IMR-90 (cell line): ENCODE results near the gene LSMEM2. TPM values are rescaled to one million over a fixed set of nuclear protein-coding genes. Genes with fewer than 3 reads are reported as not detected.
A peak's percentile ranks its signal among the peaks of the same experiment; 100 is the strongest.

Source experiments
- ATAC-seq: fragments of 200-7000 bp; cut with Tn5 transposase; 2 replicates; pipeline ENCODE4 v1.9.1; 2020; ENCODE audit warnings: low read depth, mild to moderate bottlenecking, moderate library complexity
- BruUV-seq: library from RNA; stranded (reverse); fragments of 400-500 nt; replicated peaks from 2 replicates; lab custom pipeline; 2021; lab: Mats Ljungman, UMichigan
- CTCF ChIA-PET: fragments of 300-600 bp; formaldehyde crosslinking; extraction: SDS; loops from one replicate; lab custom pipeline; 2021; ENCODE audit warnings: antibody characterized with exemption; lab: Yijun Ruan, JAX
- POLR2A ChIA-PET: fragments of 300-600 bp; sonication (Branson Sonifier 250); formaldehyde crosslinking; loops from one replicate; lab custom pipeline; 2022; ENCODE audit warnings: antibody characterized with exemption; ENCODE audit not compliant: unreplicated experiment; lab: Charles Lee
- DNase-seq: peaks from one replicate; pipeline ENCODE4 v3.0.0; 2013
- H2AFZ ChIP-seq: replicated peaks from 2 replicates; pipeline ENCODE3; 2013; ENCODE audit warnings: low read length, mild to moderate bottlenecking; ENCODE audit not compliant: poor library complexity
- H2AK5ac ChIP-seq: 2 replicates; pipeline ENCODE4 v1.6.1; 2013; ENCODE audit warnings: low read depth, low read length, inconsistent platforms
- H2AK9ac ChIP-seq: replicated peaks from 2 replicates; pipeline ENCODE3; 2013; ENCODE audit warnings: mild to moderate bottlenecking, low read depth, low read length, moderate library complexity; ENCODE audit not compliant: poor library complexity
- H2BK120ac ChIP-seq: 2 replicates; pipeline ENCODE4 v1.6.1; 2013; ENCODE audit warnings: low read depth, low read length, inconsistent platforms
- H2BK15ac ChIP-seq: 3 replicates; pipeline ENCODE4 v1.6.1; 2013; ENCODE audit warnings: low read depth, low read length, inconsistent platforms
- H2BK20ac ChIP-seq: 2 replicates; pipeline ENCODE4 v1.6.1; 2013; ENCODE audit warnings: low read depth, mild to moderate bottlenecking, inconsistent platforms, low read length, moderate library complexity
- H2BK5ac ChIP-seq: 2 replicates; pipeline ENCODE4 v1.6.1; 2013; ENCODE audit warnings: mild to moderate bottlenecking, low read depth, low read length, inconsistent platforms; ENCODE audit not compliant: poor library complexity, severe bottlenecking
- H3K14ac ChIP-seq: replicated peaks from 2 replicates; pipeline ENCODE4 v1.6.1; 2013; ENCODE audit warnings: low read depth, low read length, inconsistent platforms
- H3K18ac ChIP-seq: 2 replicates; pipeline ENCODE4 v1.6.1; 2013; ENCODE audit warnings: low read depth, low read length, control low read depth
- H3K23ac ChIP-seq: 2 replicates; pipeline ENCODE4 v1.6.1; 2013; ENCODE audit warnings: low read depth, low read length, inconsistent platforms
- H3K27ac ChIP-seq: 2 replicates; pipeline ENCODE4 v1.5.1; 2013; ENCODE audit warnings: mild to moderate bottlenecking, control low read depth, low read length; ENCODE audit not compliant: insufficient read depth
- H3K27me3 ChIP-seq: 2 replicates; pipeline ENCODE4 v1.6.1; 2013; ENCODE audit warnings: low read length; ENCODE audit not compliant: control insufficient read depth, insufficient read depth
- H3K36me3 ChIP-seq: 2 replicates; pipeline ENCODE4 v1.6.1; 2013; ENCODE audit warnings: low read length, mixed read lengths; ENCODE audit not compliant: control insufficient read depth, insufficient read depth
- H3K4ac ChIP-seq: 2 replicates; pipeline ENCODE4 v1.6.1; 2013; ENCODE audit warnings: low read depth, low read length, inconsistent platforms
- H3K4me1 ChIP-seq: 2 replicates; pipeline ENCODE4 v1.6.1; 2013; ENCODE audit warnings: low read length, mixed read lengths; ENCODE audit not compliant: control insufficient read depth, insufficient read depth
- H3K4me2 ChIP-seq: 2 replicates; pipeline ENCODE4 v1.6.1; 2013; ENCODE audit warnings: low read depth, mild to moderate bottlenecking, control low read depth, low read length, moderate library complexity
- H3K4me3 ChIP-seq: 2 replicates; pipeline ENCODE4 v1.5.1; 2013; ENCODE audit warnings: low read depth, mild to moderate bottlenecking, control low read depth, low read length, moderate library complexity; ENCODE audit not compliant: insufficient read depth
- H3K56ac ChIP-seq: 2 replicates; pipeline ENCODE4 v1.6.1; 2013; ENCODE audit warnings: low read length, inconsistent platforms; ENCODE audit not compliant: insufficient read depth; ENCODE audit errors: extremely low read depth
- H3K79me1 ChIP-seq, 2 experiments: 2 replicates each; pipeline ENCODE4 v1.6.1; 2013; ENCODE audit warnings: low read length in 2 of 2, inconsistent platforms in 1 of 2, low read depth in 1 of 2
- H3K9ac ChIP-seq: 2 replicates; pipeline ENCODE4 v1.6.1; 2013; ENCODE audit warnings: low read depth, low read length, control low read depth
- H3K9me1 ChIP-seq: 2 replicates; pipeline ENCODE4 v1.6.1; 2013; ENCODE audit warnings: low read length, inconsistent platforms; ENCODE audit not compliant: insufficient read depth
- H3K9me3 ChIP-seq: 2 replicates; pipeline ENCODE4 v1.6.1; 2013; ENCODE audit warnings: low read length; ENCODE audit not compliant: control insufficient read depth, insufficient read depth
- H4K20me1 ChIP-seq: 2 replicates; pipeline ENCODE4 v1.6.1; 2013; ENCODE audit warnings: low read length, inconsistent platforms; ENCODE audit not compliant: insufficient read depth
- H4K5ac ChIP-seq: 2 replicates; pipeline ENCODE4 v1.6.1; 2013; ENCODE audit warnings: mild to moderate bottlenecking, low read depth, low read length, control low read depth
- H4K8ac ChIP-seq, 2 experiments: 2 replicates each; pipeline ENCODE4 v1.6.1; 2013; ENCODE audit warnings: low read depth in 2 of 2, low read length in 2 of 2, control low read depth in 1 of 2, inconsistent platforms in 1 of 2
- H4K91ac ChIP-seq: 2 replicates; pipeline ENCODE4 v1.6.1; 2013; ENCODE audit warnings: low read depth, low read length, inconsistent platforms; ENCODE audit not compliant: insufficient read depth
- BHLHE40 ChIP-seq: fragments of 150-350 bp; IDR thresholded peaks from 2 replicates; pipeline ENCODE4 v1.6.1; 2016; ENCODE audit warnings: mild to moderate bottlenecking, low read depth, low read length
- CEBPB ChIP-seq: IDR thresholded peaks from 2 replicates; pipeline ENCODE4 v1.6.1; 2012; ENCODE audit warnings: low read depth, low read length, improper control_type of control experiment
- CHD1 ChIP-seq: IDR thresholded peaks from 2 replicates; pipeline ENCODE4 v1.6.1; 2012; ENCODE audit warnings: low read depth, low read length, improper control_type of control experiment
- CTCF ChIP-seq: conservative IDR thresholded peaks from 2 replicates; pipeline ENCODE4 v1.5.1; 2012; ENCODE audit warnings: mild to moderate bottlenecking, low read depth, low read length, improper control_type of control experiment
- ELK1 ChIP-seq: fragments of 150-350 bp; IDR thresholded peaks from 2 replicates; pipeline ENCODE4 v1.6.1; 2016; ENCODE audit warnings: low read depth, mild to moderate bottlenecking, low read length, moderate library complexity, borderline replicate concordance
- FOS ChIP-seq: fragments of 150-350 bp; IDR thresholded peaks from 2 replicates; pipeline ENCODE4 v1.6.1; 2016; ENCODE audit warnings: low read depth, low read length
- MAFK ChIP-seq: IDR thresholded peaks from 2 replicates; pipeline ENCODE4 v1.6.1; 2012; ENCODE audit warnings: low read depth, low read length, improper control_type of control experiment
- MAZ ChIP-seq: IDR thresholded peaks from 2 replicates; pipeline ENCODE4 v1.6.1; 2012; ENCODE audit warnings: low read depth, mild to moderate bottlenecking, low read length, improper control_type of control experiment, moderate library complexity, borderline replicate concordance
- MXI1 ChIP-seq: IDR thresholded peaks from 2 replicates; pipeline ENCODE4 v1.6.1; 2012; ENCODE audit warnings: low read depth, mild to moderate bottlenecking, low read length, moderate library complexity, borderline replicate concordance
- NFE2L2 ChIP-seq: fragments of 150-350 bp; IDR thresholded peaks from 2 replicates; pipeline ENCODE4 v1.6.1; 2016; ENCODE audit warnings: low read depth, mild to moderate bottlenecking, low read length
- POLR2A ChIP-seq: IDR thresholded peaks from 2 replicates; pipeline ENCODE4 v1.6.1; 2012; ENCODE audit warnings: mild to moderate bottlenecking, low read depth, low read length
- RAD21 ChIP-seq: IDR thresholded peaks from 2 replicates; pipeline ENCODE4 v1.6.1; 2012; ENCODE audit warnings: low read length, improper control_type of control experiment
- RCOR1 ChIP-seq: IDR thresholded peaks from 2 replicates; pipeline ENCODE4 v1.6.1; 2012; ENCODE audit warnings: mild to moderate bottlenecking, low read length, improper control_type of control experiment; ENCODE audit not compliant: insufficient replicate concordance
- RFX5 ChIP-seq: IDR thresholded peaks from 2 replicates; pipeline ENCODE4 v1.8.0; 2012; ENCODE audit warnings: low read depth, mild to moderate bottlenecking, low read length, moderate library complexity
- SMC3 ChIP-seq: fragments of 150-350 bp; IDR thresholded peaks from 2 replicates; pipeline ENCODE4 v1.6.1; 2016; ENCODE audit warnings: low read depth, mild to moderate bottlenecking, antibody characterized with exemption, low read length, moderate library complexity
- WGBS, 2 experiments: methylation state at CpG; one replicate each; pipeline versions ENCODE4 v1.1.5 to v1.1.7; 2013; ENCODE audit warnings: missing lambda C conversion rate in 2 of 2; ENCODE audit not compliant: insufficient read length in 1 of 2; ENCODE audit errors: extremely low coverage in 2 of 2; 5-methylcytosine and 5-hydroxymethylcytosine counted together
- dilution Hi-C: fragments of 300-500 bp; cut with HindIII; formaldehyde crosslinking; loops from one replicate; pipeline ENCODE4 v1.14.3; 2018; ENCODE audit warnings: low sequenced_read_pairs; ENCODE audit not compliant: unreplicated experiment
- in situ Hi-C: fragments of 300-500 bp; cut with MboI; formaldehyde crosslinking; loops from 3 replicates; pipeline ENCODE4 v1.14.3; 2019; ENCODE audit warnings: low sequenced_read_pairs, inconsistent platforms, mixed read lengths
- intact Hi-C: fragments of 100-400 bp; cut with micrococcal nuclease; formaldehyde crosslinking; loops from 2 replicates; pipeline ENCODE4 v1.10.0; 2022
- polyA plus RNA-seq, 3 experiments: library from polyadenylated mRNA; depleted of rRNA; stranded (reverse); fragments of >200 nt; gene quantifications; 2 replicates each; pipeline ENCODE4 v1.2.3, GENCODE V29; 2012; ENCODE audit warnings: low replicate concordance in 1 of 3
- total RNA-seq: library from RNA; depleted of rRNA; stranded (reverse); fragments of >200 nt; gene quantifications from 2 replicates; pipeline ENCODE4 v1.2.3, GENCODE V29; 2012
- TF ChIP-seq, protein P1 (sequence below): fragments of 150-350 bp; IDR thresholded peaks from 2 replicates; pipeline ENCODE4 v1.6.1; 2017; ENCODE audit warnings: mild to moderate bottlenecking, antibody characterized with exemption, low read length, low read depth

LSMEM2 gene
- total and polyA plus RNA-seq, 2 of the 4 experiments (the other 2 are of a cell fraction): under 0.01 TPM; not detected in 1

DNA sequence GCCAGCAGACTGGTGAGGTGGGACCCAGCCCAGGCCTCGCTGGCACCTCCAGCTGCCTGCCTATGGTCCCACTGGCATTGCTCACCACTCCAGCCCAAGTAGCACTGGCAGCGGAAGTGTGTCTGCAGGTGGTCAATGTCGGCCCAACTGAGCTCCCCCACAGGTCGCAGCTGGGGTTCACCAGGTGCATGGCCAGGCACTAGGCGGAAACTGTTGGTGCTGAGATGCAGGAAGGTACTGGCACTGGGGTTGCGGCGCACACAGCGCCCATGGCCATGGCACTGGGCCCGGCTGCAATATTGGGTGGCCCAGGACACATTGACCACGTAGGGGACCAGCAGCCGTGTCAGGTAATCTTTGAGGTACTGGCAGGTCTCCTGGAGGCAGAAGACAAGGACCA is 39.3 kb downstream of the LSMEM2 start:
- dilution Hi-C loops: no loop called here
- ChIA-PET POLR2A (no interaction called here), CTCF (no interaction called here)
- no peak overlapping the region for H3K4me2 ChIP-seq
- H3K9ac ChIP-seq: no peak overlapping the region
- no peak for DNase-seq
- H2AK9ac ChIP-seq: no peak overlapping the region
- intact Hi-C loops: no loop called here
- no peak overlapping the region for H2BK15ac ChIP-seq
- no peaks in the 10 kb centered on the region for H3K9me3 ChIP-seq
- BruUV-seq: TSS peak; percentile 38
- H3K36me3 ChIP-seq: peaks cover 38% of the 10 kb centered on the region
- no peak overlapping the region for H3K4ac ChIP-seq
- no peak overlapping the region for H4K91ac ChIP-seq
- peaks cover 29 to 57% of the 10 kb centered on the region in 2 experiments for H3K79me1 ChIP-seq
- H4K8ac ChIP-seq: no peak overlapping the region
- no peak overlapping the region for H3K18ac ChIP-seq
- ATAC-seq: no peak
- H3K56ac ChIP-seq: no peak overlapping the region
- H4K20me1 ChIP-seq: 0 out of 2 replicates have a peak, but pooled peaks cover 18% of the 10 kb centered on the region
- TF ChIP-seq CHD1: no peak
- TF ChIP-seq, protein P1, sequence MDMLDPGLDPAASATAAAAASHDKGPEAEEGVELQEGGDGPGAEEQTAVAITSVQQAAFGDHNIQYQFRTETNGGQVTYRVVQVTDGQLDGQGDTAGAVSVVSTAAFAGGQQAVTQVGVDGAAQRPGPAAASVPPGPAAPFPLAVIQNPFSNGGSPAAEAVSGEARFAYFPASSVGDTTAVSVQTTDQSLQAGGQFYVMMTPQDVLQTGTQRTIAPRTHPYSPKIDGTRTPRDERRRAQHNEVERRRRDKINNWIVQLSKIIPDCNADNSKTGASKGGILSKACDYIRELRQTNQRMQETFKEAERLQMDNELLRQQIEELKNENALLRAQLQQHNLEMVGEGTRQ: no peak
- no peak for TF ChIP-seq CTCF
- TF ChIP-seq NFE2L2: no peak
- no peak for TF ChIP-seq RAD21
- no peak for TF ChIP-seq RCOR1
- no peak for TF ChIP-seq BHLHE40
- TF ChIP-seq ELK1: no peak
- TF ChIP-seq SMC3: no peak
- TF ChIP-seq MAZ: no peak
- no peak for TF ChIP-seq POLR2A
- no peak for TF ChIP-seq MAFK
- no peak for TF ChIP-seq RFX5
- TF ChIP-seq MXI1: no peak
- TF ChIP-seq FOS: no peak
- TF ChIP-seq CEBPB: no peak
- H2BK20ac ChIP-seq: no peak overlapping the region
- H2BK120ac ChIP-seq: no peak overlapping the region
- H3K9me1 ChIP-seq: peaks cover 23% of the 10 kb centered on the region
- peaks cover 25% of the 10 kb centered on the region for H3K4me1 ChIP-seq
- no peak overlapping the region for H3K27ac ChIP-seq
- H3K27me3 ChIP-seq: no peaks in the 10 kb centered on the region
- no peak overlapping the region for H3K23ac ChIP-seq
- H2AFZ ChIP-seq: no peak overlapping the region
- H3K14ac ChIP-seq: no peak overlapping the region
- no peak overlapping the region for H2BK5ac ChIP-seq
- H2AK5ac ChIP-seq: no peak overlapping the region
- 95% methylated on average over 10 of the region's 11 CpGs; no CpG with 5 or more reads in 1 of the 2 experiments for WGBS, 2 experiments
- H4K5ac ChIP-seq: no peak overlapping the region
- H3K4me3 ChIP-seq: no peak overlapping the region
- in situ Hi-C loops: no loop called here
